ENCODE results near the gene NFATC2IP.
"Not testable (repeated sequence)": the region's sequence is repeated elsewhere in the genome, so short reads cannot be mapped to it uniquely, and the experiment has no call there.

NFATC2IP gene

DNA sequence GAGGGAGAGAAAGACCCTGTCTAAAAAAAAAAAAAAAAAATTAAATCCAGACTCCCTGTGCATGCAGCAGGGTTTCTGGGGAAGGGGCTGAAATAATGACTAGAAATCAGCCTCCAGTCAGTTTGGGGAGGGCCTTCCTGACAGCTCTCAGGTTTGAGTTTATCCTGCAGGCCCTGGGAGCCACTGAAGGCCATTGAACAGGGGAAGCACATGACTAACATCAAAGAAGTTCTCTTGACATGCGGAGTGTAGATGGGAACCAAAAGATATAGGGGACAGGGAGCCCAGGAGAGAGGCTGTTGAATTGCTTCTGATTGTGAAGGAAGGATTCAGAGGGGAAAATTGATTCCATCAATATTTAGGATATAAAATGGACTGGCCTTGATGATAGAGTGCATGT, 22.9 kb upstream of the NFATC2IP start:
- no peak for DNase-seq

DNA sequence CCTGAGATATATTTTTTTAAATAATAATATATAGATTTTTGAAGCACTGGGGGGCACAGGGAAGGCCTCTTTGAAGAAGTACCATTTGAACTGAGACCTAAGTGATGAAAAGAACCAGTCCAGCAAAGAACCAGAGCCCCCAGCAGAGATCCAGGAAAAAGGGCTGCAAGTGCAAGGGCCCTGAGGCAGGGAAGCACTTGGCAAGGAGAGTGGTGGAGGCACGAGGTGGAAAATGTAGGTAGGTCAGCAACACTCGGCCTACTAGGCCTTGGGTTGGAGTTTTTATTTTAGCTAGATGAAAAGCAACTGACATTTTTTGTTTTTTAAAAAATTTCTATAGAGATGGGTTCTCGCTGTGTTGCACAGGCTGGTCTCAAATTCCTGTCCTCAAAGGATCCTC, 20.5 kb upstream of the NFATC2IP start:
- DNase-seq = no peak

DNA sequence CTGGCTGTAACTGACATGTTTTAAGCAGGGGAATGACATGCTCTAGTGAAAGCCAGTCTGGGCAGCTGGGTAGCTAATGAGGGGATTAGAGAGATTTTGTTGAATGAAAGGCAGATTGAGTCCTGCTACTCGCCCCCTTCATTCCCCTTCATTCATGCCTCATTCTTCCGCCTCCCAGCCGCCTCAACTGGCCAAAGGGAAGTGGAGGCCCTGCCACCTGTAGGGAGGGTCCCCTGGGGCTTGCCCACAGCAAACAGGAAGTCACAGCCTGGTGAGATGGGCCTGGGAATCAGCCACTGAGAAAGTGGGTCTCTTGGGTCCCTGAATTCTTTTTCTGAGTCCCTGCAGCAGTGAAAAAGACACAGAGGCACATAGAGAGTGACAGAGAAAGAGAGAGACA, 20.1 kb upstream of the NFATC2IP start:
- DNase-seq = no peak

DNA sequence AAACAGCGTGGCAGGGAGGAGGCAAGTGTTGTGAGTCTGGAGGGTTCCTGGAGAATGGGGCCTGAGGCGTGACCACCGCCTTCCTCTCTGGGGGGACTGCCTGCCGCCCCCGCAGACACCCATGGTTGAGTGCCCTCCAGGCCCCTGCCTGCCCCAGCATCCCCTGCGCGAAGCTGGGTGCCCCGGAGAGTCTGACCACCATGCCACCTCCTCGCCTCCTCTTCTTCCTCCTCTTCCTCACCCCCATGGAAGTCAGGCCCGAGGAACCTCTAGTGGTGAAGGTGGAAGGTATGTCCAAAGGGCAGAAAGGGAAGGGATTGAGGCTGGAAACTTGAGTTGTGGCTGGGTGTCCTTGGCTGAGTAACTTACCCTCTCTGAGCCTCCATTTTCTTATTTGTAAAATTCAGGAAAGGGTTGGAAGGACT, 18.9 kb upstream of the NFATC2IP start, which contains the start of gene CD19:
CD19 (plus strand) TSS at position 171 of the 425 bp plus-strand sequence; CDS start at position 201, 30 bp downstream.
- DNase-seq = no peak

DNA sequence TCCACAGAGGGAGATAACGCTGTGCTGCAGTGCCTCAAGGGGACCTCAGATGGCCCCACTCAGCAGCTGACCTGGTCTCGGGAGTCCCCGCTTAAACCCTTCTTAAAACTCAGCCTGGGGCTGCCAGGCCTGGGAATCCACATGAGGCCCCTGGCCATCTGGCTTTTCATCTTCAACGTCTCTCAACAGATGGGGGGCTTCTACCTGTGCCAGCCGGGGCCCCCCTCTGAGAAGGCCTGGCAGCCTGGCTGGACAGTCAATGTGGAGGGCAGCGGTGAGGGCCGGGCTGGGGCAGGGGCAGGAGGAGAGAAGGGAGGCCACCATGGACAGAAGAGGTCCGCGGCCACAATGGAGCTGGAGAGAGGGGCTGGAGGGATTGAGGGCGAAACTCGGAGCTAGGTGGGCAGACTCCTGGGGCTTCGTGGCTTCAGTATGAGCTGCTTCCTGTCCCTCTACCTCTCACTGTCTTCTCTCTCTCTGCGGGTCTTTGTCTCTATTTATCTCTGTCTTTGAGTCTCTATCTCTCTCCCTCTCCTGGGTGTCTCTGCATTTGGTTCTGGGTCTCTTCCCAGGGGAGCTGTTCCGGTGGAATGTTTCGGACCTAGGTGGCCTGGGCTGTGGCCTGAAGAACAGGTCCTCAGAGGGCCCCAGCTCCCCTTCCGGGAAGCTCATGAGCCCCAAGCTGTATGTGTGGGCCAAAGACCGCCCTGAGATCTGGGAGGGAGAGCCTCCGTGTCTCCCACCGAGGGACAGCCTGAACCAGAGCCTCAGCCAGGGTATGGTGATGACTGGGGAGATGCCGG, 18.2 kb upstream of the NFATC2IP start:
- no peak for DNase-seq

DNA sequence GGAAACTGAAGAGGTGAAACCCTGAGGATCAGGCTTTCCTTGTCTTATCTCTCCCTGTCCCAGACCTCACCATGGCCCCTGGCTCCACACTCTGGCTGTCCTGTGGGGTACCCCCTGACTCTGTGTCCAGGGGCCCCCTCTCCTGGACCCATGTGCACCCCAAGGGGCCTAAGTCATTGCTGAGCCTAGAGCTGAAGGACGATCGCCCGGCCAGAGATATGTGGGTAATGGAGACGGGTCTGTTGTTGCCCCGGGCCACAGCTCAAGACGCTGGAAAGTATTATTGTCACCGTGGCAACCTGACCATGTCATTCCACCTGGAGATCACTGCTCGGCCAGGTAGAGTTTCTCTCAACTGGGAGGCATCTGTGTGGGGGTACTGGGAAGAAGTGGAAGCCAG, 17.6 kb upstream of the NFATC2IP start:
- no peak for DNase-seq

DNA sequence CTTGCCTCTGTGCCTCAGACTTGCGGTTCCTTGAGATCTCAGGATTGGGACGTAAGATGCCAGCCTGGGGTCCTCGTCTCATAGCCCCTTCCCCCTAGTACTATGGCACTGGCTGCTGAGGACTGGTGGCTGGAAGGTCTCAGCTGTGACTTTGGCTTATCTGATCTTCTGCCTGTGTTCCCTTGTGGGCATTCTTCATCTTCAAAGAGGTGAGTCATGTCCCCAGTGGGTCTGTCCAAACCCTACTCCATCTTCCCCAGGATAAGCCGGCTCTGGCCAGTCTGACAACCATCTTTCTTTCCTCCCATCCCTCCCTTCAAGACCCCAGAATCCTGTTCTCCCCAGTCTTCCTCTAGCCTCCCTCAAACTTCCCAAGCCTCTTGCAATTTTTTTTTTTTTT, 15.4 kb upstream of the NFATC2IP start:
- DNase-seq = no peak

DNA sequence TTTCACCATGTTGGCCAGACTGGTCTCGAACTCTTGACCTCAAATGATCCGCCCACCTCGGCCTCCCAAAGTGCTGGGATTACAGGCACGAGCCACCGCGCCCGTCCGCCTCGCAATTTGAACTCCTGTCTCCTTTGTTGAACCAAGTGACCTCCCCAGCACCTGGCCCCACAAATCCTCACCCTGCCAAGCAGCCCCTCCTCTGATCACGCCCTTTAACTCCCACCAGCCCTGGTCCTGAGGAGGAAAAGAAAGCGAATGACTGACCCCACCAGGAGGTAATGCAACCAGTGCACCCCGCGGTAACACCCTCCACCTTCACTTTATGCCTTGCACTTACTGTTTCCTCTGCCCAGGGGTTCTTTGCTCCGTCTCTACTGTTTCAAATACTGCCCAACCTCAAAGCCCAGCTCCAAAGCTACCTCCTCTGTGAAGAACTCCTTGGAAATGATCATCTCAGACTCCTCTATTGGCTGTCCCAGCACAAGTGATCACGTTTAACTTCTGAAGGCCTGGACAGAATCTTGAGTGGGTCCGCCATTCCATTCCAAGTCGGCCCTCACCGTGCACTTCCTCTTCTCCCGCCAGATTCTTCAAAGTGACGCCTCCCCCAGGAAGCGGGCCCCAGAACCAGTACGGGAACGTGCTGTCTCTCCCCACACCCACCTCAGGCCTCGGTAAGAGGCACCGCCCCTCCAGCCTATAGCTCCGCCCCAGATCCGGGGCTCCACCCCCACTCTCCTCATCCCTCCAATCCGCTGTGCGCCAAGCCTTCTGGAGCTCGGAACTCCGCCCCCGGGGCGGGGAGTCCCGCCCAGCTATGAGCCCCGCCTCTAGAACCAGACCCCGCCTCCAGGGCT, 14.6 kb upstream of the NFATC2IP start:
- DNase-seq = peak; percentile 17

DNA sequence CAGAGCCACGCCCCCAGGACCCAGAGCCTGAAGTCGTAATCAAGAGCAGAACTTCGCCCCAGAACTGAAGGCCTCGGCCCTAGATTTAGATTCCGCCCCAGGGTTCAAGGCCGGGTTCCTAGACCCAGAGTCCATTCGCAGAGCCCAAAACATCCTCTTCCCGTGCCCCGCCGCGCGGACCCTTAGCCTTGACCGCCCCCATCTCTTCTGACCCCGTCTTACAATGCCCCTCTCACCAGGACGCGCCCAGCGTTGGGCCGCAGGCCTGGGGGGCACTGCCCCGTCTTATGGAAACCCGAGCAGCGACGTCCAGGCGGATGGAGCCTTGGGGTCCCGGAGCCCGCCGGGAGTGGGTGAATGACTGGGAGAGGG, 14.0 kb upstream of the NFATC2IP start:
- no peak for DNase-seq

DNA sequence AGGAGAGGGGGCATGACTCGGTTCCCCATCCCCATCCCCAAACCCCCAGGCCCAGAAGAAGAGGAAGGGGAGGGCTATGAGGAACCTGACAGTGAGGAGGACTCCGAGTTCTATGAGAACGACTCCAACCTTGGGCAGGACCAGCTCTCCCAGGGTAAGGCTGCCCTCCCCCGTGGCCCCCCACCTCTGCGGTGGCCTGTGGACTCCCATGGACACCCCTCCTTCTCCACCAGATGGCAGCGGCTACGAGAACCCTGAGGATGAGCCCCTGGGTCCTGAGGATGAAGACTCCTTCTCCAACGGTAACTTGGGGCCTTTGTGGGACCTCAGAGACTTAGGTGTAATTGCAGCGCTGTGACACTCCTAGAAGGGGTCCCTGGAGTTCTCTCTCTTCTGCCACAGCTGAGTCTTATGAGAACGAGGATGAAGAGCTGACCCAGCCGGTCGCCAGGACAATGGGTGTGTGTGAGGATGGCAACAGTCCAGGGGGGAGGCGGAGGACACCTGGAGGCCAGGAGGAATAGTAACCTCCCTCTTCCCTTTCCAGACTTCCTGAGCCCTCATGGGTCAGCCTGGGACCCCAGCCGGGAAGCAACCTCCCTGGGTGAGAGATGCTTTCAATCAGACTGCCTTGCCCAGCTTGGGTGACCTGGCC, 13.4 kb upstream of the NFATC2IP start:
- no peak for DNase-seq

DNA sequence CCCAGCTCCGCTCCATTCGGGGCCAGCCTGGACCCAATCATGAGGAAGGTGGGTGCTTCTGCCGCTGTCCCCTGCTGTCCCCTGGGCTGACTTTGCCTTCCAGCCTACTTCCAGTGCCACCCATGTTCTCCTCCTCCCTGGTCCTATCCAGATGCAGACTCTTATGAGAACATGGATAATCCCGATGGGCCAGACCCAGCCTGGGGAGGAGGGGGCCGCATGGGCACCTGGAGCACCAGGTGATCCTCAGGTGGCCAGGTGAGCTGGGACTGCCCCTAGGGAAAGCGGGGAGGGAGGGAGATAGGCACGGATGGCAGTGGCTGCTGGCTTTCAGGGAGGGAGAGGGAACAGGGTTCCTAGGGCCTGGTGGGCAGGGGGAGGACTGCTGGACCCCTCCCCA, 12.0 kb upstream of the NFATC2IP start:
- no peak for DNase-seq

DNA sequence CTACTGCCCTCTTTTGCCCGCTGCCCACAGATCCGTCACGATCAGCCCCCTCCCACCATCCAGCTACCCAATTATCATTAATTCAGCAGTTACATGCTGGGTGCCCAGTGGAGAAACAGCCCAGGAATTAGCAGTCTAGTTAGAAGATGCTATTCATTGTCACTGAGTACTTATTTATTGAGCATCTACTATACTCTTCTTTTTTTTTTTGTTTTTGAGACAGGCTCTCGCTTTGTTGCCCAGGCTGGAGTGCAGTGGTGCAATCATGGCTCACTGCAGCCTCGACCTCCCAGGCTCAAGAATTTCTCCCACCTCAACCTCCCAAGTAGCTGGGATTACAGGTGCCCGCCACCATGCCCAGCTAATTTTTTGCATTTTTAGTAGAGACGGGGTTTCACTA, 10.9 kb upstream of the NFATC2IP start:
- not testable (repeated sequence) for DNase-seq

DNA sequence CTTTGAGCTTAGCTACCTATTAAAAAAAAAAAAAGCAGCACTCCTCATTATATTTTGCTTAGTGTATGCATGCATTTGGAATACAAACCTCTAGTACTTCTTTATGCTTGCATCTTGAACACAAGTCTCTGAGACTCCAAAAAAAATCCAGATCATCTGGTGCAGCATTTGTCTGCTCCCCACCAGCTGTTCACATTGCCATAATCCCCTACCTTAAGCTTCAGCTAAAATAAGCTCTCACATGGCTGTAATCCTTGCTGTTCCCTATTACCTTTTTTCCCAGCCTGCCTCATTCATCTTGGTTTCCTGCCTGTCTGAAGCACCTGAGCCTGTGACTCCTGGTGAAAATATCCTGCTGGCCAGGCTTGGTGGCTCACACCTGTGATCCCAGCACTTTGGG, 7.5 kb upstream of the NFATC2IP start:
- no peak for DNase-seq

DNA sequence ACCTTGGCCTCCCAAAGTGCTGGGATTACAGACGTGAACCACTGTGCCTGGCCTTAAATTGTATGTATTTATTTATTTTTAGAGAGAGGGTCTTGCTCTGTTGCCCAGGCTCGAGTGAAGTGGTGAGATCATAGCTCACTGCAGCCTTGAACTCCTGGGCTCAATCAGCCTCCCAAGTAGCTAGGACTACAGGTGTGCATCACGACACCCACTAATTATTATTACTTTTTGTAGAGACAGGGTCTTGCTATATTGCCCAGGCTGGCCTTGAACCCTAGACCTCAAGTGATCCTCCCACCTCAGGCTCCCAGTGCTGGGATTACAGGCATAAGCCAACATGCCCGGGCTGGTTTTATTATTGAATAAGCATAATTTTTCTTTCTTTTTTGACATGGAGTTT, 4.1 kb upstream of the NFATC2IP start:
- no peak for DNase-seq

DNA sequence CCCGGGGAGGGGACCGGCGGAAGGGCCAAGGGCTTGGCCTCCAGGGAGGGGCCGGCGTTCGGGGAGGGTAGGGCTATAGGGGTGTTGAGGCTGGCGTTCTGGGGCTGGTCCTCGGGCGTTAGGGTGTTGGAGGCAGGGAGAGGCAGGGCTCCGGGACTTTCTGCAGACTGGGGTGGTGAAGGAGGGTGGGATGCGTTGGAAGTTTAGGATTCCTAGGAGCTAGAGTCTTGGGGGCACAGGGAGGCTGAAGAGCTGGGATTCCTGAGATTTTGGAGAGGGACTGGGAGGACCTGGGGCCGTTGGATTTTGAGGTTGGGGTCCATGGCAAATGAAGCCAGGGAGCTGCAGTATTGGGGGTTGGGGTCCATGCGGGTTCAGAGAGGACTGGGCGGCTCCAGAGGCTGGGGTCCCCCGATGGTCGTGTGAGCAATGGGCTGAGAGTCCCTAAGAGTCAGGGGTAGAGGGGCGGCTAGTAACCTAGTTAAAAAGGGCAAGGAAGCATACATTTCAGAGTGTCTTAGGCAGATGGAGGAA, 740 bp downstream of the NFATC2IP start:
- DNase-seq = peak; percentile 6

DNA sequence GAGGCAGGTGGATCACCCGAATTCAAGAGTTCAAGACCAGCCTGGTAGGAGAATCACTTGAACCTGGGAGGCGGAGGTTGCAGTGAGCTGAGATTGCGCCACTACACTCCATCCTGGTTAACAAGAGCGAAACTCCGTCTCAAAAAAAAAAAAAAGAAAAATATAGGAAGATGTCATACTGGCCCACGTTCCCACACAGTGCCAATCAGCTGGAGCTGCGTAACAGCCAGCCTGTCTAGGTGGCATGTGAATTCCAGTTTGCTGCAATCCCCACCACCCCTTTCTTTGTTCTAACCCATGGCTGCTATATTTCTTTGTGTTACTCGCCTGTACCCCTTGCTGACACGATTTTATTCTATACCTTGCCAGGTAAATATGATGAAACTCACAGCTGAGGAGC, 7.5 kb downstream of the NFATC2IP start:
- no peak for DNase-seq

DNA sequence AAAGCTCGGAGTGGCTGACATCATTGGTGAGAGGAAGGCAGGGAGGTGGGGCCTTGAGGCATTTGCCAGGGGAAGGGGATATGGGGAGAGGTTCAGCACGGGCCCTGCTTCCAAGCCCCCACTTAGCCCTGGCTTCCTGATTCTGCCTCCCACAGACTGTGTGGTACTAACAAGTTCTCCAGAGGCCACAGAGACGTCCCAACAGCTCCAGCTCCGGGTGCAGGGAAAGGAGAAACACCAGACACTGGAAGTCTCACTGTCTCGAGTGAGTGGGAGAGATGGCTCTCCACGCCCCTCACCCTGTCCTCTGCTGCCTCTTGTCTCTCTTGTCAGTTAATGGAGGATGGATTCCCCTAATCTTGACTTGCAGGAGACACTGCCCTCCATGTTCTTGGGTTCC, 8.1 kb downstream of the NFATC2IP start:
- DNase-seq = no peak

DNA sequence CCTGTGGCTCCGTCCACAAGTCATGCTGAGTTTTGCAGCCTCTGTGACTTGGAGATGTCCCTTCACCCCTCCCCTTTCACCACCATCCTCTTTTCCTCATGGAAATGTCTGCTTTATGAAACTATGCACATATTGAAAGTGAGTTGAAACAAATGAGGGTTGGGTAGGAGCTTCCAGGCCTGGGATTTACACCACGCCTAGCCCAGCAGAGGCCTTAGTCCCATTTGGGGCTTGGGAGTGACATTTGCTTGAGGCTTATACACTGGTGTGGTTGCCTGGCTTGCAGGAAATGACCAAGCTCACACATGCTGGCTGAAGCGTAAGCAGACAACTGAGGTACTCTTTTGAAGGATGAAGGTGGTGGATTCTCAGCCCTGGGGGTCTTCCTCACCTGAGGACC, 13.3 kb downstream of the NFATC2IP start:
- no peak for DNase-seq

DNA sequence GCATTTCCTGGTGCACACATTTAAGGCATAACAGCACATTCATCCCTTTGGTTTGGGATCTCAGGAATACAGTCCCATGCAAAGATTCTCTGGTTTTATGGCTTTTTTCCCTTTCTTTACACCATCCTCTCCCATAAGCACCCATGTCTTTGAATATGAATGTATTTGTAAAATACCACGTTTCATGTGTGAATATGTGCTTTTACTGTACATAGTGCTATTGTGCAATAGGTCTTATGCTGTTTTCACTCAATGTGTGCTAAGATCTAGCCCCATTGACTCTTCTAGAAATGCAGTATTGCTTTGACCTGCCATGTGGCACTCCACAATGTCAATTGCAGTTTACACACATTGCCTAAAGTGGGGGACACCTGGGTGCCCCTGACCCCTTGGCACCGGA, 13.8 kb downstream of the NFATC2IP start:
- no peak for DNase-seq

DNA sequence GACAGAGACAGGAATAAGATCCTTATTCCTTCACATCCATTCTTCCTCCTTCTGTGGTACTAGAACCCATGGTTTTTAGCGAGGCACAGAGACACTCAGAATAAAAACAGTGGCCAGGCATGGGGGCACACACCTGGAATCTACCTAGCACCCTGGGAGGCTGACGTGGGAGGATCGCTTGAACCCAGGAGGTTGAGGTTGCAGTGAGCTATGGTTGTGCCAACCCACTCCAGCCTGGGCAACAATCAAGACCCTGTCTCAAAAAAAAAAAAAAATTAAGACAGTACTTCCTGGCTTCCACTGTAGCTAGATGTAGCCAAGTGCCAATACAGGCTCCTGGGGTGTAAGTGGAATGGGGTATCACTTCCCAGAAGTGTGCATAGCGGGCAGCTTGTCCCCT, 16.4 kb downstream of the NFATC2IP start:
- DNase-seq = no peak

DNA sequence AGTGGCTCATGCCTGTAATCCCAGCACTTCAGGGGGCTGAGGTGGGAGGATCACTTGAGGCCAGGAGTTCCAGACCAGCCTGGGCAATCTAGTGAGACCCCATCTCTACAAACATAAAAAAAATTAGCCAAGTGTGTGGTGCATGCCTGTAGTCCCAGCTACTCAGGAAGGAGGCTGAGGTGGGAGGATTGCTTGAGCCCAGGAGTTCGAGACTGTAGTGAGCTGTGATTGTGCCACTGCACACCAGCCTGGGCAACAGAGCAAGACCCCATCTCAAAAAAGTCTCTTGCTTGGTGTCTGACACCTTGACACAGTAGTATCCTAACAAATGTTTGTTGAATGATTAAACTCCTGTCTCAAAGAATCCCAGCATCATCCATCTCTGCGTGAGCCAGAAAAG, 19.0 kb downstream of the NFATC2IP start:
- DNase-seq = not testable (repeated sequence)

DNA sequence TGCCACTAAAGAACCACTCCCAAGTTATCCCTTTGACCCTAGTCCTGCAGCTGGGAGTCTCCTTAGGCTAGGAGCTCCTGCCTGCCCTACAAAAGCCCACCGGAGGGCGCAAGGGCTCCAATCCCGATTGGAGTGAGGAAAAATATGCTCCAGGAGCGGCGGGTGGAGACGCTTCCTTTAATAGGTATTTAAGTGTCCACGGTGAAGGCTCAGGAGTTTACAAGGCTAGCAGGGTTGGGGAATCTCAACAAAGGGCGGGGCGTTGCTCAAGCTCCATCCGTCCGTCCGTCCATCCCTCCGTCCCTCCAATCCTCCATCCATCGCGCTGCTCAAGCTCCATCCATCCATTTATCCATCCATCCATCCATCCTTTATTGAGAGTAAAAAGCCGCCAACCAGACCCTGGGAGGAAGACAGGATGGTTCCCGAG, 23.3 kb downstream of the NFATC2IP start:
- peak; percentile 63 for DNase-seq

DNA sequence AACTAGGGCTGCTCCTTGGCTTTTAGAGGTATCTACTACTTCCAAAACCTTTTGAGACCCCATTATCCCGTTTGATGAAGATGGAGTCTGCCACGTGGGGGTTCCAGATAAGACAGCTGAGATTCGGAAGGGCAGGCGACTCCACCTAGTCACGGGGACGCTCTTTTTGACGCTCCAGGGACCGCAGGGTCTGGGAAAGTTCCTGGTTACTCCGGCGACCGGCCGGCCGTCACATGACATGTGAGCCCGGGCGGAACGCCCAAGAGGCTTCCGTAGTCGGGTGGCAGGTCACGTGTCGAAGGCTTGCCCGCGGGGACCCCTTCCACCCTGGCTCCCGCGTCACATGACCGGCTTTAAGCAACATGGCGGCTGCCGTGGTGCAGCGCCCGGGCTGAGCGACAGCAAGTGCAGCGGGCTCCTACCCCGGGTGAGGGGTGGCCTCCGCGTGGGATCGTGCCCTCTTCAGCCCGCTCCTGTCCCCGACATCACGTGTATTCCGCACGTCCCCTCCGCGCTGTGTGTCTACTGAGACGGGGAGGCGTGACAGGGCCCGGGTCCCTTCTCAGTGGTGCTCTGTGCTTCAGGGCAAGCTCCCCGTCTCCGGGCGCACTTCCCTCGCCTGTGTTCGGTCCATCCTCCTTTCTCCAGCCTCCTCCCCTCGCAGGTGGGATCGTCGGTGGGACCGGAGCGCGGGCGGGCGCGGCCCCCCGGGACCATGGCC, 23.9 kb downstream of the NFATC2IP start, which contains the start of gene SPNS1:
SPNS1 (plus strand) TSS at position 342 of the 721 bp plus-strand sequence; CDS start at position 716, 374 bp downstream.
- DNase-seq = peak; percentile 97

All from HCEC 1CT (cell line).